Non-pigmented ciliary epithelial cell (primary cell): ENCODE results near the gene CCND1.
"Not testable (repeated sequence)": the region's sequence is repeated elsewhere in the genome, so short reads cannot be mapped to it uniquely, and the experiment has no call there.

Experiments used
- DNase-seq: peaks from one replicate; pipeline ENCODE4 v3.0.0-alpha.2; 2010; ENCODE audit warnings: low read depth

CCND1 gene

DNA sequence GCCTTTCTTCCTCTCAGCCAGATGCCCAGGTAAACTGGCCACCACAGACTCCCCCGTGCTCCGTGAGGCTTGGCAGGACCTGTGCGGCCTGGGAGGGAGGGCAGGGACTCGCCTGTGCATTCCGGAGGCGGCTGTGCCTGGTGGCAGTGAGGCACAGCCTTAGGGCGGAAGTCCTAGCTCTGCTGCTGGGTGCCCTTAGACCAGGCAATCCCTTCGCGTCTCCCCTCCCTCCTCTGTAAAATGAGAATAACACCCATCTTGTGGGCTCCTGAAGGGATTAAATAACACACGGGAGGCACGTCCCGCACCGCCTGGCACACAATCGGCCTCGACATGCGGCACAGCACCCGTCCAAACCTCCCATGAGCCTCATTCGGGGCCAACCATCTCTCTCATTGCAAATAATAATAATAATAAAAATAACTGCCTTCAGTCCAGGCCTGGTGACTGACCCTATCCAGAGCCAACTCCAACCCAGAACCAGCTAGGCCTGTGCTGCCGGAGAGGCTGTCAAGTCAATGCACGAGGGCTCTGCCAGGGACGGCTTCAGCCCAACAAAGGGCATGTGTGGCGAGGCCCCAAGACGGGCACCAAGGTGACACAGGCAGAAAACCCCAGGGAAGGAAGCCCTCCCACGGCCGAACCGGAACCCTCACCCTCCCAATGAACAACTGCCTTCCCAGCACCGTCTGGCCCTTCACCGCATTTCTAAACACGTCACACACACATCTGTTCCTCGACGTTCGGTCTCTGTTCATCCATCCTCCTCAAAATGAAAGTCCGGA lies 26.0 kb downstream of the CCND1 start:
- DNase-seq = no peak

DNA sequence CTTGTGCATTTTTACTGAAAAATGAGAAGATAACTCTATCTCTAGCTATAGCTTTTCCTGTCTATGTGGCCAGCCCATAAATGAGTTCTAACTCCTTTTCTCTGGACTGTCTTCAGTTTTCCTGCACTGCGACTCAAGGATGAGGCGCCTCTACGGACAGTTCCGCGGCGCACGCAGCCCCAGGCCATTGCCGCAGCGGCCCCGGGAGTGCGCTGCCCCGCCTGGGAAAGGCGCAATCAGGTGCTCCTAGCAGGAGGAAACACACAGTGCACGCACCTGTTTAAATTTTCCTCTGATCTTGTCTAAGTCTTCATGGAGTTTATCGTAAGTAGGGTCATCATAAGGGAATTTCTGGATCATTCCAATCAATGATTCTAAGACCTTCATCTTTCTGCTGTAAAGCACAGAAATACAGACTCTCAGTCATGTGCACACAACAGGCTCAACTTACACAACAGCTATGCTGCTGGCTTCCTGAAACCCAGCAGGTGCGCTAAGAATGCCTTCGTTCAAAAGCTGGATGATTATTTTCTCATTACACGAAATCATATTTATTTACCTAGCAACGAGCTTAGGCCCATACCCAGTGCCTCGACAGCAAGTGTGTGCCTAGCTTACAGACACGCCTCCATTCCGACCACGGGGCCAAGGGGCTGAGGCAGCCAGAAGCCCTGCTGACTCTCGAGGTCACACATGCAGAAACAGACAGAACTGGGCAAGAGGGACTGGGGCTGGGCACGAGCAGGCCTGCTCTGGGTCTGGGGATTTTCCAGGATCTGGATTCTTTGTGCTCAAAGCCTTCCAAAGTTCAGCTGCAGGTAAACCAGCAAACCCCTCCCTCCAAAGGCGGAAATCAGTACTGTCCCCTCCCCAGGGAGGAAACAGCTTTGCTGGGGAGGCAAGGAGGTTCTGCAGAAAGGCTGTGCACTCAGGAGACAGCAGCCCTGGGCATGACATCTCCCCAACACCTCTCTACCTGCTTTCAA lies 27.0 kb downstream of the CCND1 start:
- no peak for DNase-seq

DNA sequence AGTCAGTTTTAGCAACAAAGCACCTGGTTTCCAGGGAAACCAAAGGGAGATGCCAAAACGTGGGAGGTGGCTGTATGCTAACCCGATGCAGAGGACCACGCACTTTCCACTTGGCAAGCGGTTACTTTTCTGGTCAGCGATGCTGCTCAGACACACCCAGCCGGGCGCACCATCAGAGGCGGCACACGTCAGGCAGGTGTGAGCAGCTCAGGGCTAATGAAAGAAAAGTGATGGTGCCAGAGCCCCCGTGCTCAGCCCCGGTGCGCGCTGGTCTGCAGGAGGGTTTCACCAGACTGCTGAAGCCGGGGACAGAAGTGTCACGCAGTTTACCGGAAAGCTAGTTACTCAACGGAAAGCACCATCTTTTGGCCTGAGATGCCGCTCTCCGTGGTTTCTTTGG lies 28.5 kb downstream of the CCND1 start:
- DNase-seq = no peak

DNA sequence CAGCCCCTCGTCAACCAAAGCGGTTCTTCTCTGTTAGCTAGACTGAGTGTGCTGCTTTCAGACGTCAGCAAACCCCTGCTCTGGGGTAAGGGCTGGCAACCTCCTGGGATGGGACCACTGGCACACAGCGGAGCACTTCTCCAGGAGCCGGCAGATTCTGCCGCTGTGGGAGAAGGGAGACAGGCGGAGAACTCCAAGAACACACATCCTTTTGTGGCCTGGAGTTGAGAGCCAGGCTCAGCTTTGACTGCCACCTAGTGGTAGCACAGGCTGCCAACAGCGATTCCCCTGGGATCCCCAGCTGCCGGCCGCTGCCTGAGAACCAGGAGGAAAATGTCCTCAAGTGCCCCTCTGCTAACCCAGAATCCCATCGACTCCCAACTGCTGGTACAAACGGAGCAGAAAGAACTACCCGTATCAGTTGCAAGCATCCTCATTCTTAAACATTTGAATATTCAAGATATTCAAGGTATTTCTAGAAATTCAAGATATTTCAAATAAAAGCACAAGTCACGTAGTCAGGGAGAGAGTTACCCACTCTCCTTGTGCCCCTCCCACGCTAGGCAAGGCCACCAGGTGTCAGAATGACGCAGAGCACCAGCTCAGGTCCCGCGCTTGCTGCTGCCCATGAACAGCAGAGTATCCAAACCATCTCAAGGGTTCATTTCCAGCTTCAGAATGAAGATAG lies 29.3 kb downstream of the CCND1 start:
- DNase-seq = peak; percentile 40

DNA sequence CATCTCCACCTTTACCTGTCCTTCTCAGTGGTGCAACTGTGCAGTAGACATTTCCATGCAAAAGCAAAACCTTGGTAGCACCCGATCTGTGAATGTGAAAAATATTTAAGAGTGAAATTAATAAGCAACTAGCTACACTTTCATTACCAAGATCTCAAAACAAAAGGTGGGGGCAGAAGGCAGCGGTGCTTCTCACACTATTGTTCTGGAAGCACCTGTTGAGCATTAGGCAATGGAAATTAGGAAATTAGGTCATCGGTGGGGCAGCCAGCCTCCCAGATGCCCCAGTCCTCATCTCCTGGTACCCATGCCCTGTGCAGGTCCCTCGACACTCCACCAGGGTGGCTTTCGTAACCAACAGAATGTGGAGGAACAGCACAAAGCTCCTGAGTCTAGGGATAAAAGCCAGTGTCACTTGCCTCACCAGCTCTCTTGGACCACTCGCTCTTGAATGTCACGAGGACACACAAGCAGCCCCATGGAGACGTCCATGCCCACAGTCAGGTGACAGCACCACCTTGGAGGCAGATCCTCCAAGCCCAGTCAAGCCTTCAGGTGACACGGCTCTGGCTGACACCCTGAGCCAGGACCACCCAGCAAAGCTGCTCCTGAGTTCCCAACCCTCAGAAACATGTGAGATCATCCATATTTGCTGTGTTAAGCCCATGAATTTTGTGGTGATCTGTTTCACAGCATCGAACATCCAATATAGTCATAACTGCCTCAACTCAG lies 30.9 kb downstream of the CCND1 start:
- DNase-seq = no peak

DNA sequence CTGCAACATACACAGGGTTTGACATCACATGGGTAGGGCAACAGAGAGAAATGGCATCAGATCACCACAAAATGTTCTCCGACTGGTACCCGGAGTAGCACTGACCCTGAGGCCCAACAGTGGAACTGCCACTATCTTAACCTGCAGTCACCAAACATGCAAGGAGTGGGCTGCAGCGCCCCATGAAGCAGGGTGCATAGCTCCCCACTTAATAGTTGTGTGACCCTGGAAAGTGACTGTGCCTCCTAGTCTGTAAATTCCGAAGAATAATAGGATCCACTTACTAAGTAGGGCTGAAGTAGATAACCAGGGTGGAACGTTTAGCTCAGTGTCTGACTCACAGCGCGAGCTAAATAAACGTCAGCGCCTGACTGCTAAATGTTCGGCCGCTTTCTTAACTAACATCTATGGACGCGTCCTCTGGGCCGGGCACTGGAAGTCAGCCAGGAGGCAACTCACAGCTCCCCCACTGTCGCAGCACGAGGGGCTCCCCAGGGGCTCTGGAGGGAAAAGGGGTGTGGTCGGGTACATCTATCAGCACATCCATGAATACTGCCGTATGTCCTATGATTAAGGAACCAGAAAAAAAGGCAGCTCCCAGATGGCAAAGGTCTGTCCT lies 33.4 kb downstream of the CCND1 start:
- DNase-seq = peak; percentile 76

DNA sequence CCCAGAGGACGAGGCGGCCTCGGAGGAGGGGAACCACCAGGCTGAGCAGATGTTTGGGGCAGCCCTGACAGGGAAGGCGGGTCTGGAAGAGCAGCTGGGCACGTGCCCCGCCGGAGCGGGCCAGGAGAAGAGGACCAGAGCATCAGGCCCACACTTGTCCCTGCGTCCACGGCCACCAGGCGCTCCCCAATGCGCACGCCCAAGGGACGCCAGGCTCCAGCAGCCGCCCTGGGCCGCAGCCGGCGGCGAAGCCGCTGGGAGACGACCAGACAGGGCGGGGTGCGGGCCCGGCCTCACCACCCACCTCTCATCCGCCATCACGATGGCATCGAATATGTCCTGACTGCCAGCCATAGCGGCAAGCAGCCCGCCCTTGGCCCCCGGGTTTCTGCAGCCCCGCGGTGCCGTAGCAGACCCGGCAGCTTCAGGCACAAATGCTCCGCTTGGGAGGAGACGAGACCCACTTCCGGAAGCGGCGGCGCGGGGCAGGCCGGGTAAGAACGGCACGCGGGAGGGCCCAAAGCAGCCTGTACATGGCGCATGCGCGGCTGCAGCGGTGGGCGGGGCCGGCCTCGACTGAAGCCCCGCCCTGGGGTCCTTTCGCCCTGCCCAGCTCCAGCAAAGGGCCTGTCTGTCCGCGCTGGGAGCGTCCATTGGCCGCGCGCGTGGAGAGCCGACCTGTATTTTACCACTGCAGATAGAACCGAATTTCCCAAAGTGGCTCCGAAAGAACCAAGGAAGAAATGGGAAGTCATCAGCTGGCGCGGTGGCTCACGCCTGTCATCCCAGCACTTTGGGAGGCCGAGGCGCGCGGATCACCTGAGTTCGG lies 34.1 kb downstream of the CCND1 start, which contains the start of gene LTO1:
Gene LTO1 (minus strand): TSS at position 468 of the 829 bp plus-strand sequence. CDS start 114 bp downstream, at position 354.
- DNase-seq = peak; percentile 65

DNA sequence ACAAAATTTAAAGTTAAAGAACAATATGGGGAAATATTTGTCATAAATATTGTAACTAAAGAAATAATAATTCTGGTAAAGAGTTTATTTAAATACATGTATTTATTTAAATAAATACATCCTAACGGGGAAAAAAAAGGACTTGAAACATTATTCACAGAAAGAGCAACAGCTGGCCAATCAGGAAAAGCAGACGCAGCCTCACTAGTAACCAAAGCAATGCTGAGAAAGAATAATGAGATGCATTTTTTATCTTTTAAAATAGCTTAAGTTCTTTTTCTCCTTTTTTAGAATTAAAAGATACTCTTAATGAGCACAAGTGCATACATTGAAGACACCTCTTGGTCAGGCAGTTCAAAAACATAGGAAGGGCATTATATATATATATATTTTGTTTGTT lies 36.8 kb downstream of the CCND1 start:
- DNase-seq = no peak

DNA sequence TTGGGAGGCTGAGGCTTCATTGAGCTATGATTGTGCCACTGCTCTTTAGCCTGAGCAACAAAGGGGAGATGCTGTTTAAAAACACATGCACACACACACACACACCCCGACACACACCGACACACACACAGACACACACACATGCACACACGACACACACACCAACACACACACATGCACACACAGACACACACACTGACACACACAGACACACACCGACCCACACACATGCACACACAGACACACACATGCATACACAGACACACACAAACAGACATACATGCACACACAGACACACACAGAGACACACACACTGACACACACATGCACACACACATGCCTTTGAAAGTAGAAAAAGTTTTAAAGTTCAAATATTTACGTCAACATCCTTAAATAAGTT lies 39.7 kb downstream of the CCND1 start:
- DNase-seq = no peak

DNA sequence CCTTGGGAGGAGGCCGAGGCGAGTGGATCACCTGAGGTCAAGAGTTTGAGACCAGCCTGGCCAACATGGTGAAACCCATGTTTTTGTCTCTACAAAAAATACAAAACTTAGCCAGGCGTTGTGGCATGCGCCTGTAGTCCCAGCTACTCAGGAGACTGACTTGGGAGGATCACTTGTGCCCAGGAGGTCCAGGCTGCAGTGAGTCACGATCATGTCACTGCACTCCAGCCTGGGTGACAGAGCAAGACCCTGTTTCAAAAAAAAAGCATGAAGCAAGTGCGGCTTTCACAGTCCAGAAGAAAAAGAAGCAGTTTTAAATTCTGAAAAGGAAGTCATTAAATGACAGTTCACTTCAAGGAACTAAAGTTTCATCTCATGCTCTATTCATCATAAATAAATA lies 41.3 kb downstream of the CCND1 start:
- no peak for DNase-seq

DNA sequence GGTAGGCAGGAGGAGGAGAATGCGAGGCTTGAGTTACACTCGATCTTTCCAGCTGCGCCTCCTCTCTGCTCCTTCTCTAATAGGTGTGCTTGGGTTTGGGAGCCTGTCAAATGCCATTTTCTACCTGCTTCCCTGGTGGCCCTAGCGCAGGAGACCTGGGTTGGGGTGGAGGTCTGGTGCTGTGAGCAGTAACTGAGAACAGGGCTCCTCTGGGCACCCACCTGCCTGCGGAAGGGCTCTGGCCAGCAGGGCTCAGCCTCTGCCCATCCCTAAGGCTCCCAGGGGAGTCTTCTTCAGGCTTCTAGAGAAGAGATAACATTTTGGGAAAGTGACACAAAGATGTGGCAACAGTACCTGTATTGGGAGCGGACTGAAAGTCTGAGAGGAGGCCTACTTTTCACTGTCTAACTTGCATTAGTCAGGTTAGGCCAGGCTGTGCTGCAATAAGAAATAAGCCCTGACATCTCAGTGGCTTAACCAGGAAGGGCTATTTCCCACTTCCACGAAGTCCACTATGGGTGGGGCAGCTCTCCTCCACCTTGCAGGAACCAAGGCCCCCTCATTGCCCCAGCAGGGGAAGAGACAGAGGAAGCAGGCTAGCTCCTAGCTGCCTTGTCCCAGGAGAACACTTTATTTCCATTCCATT lies 41.8 kb downstream of the CCND1 start:
- no peak for DNase-seq

DNA sequence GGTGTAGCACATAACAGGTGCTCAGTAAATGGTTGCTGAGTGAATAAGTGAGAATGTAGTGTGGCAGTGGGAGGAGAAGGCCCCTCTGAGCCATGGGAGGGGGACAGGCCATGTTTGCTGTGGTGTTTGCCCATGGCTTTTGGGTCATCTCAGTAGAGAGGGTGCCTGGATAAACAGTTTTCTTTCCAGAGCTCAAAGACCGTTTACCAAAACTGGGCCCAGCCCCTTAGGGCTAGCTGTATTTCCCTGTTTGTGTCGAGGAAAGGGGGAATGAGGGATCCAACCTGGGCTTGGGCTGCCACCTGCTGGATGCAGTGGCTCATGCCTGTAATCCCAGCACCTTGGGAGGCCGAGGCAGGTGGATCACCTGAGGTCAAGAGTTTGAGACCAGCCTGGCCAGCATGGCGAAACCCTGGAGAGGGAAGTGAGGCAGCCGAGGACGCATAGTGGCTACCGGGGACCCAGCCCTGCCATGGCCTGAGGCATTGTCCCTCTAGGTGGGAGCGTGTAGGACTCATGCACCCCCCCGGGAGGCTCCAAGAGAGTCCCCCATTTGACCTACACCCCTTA lies 42.9 kb downstream of the CCND1 start:
- DNase-seq = no peak

DNA sequence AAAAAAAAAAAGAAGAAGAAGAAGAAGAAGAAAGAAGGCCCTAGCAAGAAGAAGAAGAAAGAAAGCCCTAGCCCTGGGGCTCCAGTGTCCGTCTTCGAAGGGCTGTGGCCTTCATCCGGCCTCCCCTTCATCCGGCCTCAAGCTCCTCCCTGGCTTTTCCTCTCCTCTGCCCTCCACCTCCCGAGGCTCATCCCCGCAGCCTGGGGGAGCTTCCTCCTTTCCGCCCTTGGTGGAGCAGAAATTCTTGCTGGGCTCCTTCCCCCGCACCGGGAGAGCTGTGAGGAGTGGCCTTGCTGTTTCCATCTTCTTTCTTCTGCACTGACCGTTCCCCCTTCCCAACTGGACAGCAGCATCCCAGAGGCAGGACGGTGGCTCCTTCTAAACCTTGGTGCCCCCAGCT lies 43.7 kb downstream of the CCND1 start:
- DNase-seq = no peak

DNA sequence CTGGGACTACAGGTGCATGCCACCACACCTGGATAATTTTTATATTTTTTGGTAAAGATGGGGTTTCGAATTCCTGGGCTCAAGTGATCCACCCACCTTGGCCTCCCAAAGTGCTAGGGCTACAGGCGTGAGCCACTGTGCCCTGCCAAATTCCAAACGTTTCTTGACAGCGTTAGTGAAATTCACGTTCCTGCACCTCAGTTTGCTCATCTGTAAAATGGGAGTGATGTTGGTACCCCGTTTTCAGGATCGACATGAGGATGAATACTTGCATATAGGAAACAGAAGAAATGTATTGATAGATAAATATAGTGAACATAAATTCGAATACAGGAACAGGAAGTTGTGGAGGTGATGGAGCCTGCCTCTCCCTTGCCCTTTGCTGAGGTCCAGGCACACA lies 44.4 kb downstream of the CCND1 start:
- no peak for DNase-seq

DNA sequence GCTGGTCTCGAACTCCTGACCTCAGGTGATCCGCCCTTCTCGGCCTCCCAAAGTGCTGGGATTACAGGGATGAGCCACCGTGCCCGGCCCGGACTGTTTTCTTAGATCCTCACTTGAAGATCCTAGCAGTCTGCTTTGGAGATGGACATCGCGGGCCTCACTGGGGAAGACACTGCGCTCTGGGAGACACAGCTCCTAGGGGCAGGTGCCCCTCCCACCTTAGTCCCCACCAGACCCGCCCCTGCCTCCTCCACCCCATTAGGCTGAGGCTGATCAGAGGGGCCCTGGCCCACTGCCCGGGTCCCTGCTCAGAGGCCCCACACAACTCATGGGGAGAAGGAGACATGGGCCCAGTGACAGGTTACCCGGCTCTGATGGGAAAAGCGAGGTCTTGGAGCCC lies 45.5 kb downstream of the CCND1 start:
- DNase-seq = no peak

DNA sequence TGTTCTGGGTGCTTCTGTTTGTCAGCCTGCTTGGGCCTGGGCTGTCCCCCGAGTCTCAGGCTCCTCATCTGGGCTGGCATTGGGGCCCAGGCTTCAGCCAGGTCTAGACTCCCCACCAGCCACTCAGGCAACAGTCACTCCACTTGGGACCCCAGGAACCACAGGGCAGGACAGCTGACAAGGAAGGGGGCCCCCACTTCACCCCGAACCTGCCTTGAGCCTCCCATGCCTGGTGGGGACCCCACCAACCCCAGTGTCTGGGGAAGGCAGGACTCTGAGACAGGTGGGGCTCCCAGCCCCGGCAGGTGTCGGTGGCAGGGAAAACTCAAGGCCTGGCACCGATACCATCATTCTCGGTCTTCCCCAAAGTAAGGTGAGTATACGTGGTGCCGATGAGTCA lies 45.9 kb downstream of the CCND1 start:
- DNase-seq = no peak

DNA sequence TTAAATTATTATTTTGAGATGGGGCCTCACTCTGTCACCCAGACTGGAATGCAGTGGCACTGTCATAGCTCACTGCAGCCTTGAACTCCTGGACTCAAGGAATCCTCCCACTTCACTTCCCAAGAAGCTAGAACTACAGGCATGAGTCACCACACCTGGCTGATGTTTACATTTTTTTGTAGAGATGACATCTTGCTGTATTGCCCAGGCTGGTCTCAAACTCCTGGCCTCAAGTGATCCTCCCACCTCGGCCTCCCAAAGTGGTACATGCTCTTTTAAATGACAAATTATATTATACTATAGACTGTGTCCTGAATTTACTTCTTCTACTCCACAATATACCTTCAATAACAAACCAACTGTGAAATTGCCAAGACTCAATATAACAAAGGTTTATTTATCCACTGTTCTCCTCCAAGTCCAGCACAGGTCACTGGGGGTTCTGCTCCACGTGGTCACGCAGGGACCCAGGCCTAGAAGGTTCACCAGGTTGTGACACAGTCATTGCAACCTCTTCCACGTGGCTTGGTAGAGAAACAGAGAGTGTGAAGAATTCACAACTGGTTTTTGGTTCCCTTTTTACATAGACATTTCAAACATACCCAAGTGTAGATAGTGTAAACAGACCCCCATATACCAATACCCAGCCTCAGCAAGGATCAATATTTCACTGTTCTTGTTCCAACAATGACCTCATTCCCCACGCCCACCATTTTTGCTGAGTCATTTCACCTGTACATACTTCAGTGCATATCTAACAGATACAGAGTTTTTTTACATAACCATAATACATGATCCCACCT lies 47.2 kb downstream of the CCND1 start:
- not testable (repeated sequence) for DNase-seq

DNA sequence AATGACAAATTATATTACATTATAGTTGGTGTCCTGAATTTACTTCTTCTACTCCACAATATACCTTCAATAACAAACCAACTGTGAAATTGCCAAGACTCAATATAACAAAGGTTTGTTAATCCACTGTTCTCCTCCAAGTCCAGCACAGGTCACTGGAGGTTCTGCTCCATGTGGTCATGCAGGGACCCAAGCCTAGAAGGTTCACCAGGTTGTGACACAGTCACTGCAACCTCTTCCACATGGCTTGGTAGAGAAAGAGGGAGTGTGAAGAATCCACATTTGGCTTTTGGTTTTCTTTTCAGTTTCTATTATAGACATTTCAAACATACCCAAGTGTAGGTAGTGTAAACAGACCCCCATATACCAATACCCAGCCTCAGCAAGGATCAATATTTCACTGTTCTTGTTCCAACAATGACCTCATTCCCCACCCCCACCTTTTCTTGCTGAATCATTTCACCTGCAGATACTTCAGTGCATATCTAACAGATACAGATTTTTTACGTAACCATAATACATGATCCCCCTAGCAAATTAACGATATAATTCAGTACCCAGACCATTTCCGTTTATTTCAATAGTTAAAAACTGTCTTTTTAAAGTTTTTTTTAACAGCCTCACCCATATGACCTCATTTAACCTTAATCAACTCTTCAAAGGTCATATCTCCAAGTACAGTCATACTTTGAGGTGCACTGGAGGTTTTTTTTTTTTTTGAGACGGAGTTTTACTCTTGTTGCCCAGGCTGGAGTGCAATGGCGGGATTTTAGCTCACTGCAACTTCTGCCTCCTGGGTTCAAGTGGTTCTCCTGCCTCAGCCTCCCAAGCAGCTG lies 48.7 kb downstream of the CCND1 start:
- DNase-seq = no peak
